Measurements from ENCODE around the gene EIF3L. TPM values are rescaled to one million over a fixed set of nuclear protein-coding genes. Genes with fewer than 3 reads are reported as not detected.

Gene EIF3L
- polyA plus RNA-seq, 1 of the 3 experiments (the other 2 are of a cell fraction), result 478 TPM

- POLR2A ChIA-PET, result no interaction called here
- WGBS (ENCODE audit: low lambda C conversion rate), result 92% methylated on average over 3 of the region's 7 CpGs
- no peak overlapping the region for H3K27ac ChIP-seq (ENCODE audit: low read depth in 2 of 2, low read length in 1 of 2)
- H3F3A ChIP-seq (replicated peaks; ENCODE audit: insufficient read depth), result peaks cover 10% of the 10 kb centered on the region
- no peak overlapping the region for H3K9ac ChIP-seq
- H3K36me3 ChIP-seq (replicated peaks in 1 of 2; ENCODE audit: control insufficient read depth in 1 of 2, insufficient read depth in 2 of 2, low read length in 1 of 2), result peaks cover 0 to under 1% of the 10 kb centered on the region in 2 experiments
- H3K4me2 ChIP-seq, result no peak overlapping the region
- no peak for TF ChIP-seq MEF2A (IDR thresholded peaks at IDR 0.05; ENCODE audit: borderline replicate concordance, low read depth)
- no peak overlapping the region for H3K4me3 ChIP-seq (ENCODE audit: low read depth in 2 of 2, low read length in 1 of 2)
- H3K4me1 ChIP-seq (ENCODE audit: control insufficient read depth in 1 of 2, insufficient read depth in 2 of 2, low read depth in 1 of 2, low read length in 1 of 2), result peaks cover 4 to 18% of the 10 kb centered on the region in 2 experiments; a peak in 3 of 4 replicates
- CTCF ChIA-PET, result interaction anchor here (1.4 kb wide), 1 partner anchor 14 kb away, joined by 3 read pairs; no protein-coding TSS in a partner anchor
- H3K9me2 ChIP-seq, result no peaks in the 10 kb centered on the region
- H3K27me3 ChIP-seq (ENCODE audit: insufficient read depth), result no peaks in the 10 kb centered on the region
- peaks cover 40% of the 10 kb centered on the region for H4K20me1 ChIP-seq (ENCODE audit: insufficient read depth)
- no peaks in the 10 kb centered on the region for H3K9me3 ChIP-seq
- DNase-seq, result no peak
- H3K79me2 ChIP-seq (ENCODE audit: insufficient read depth), result peaks cover 62% of the 10 kb centered on the region
- H2AFZ ChIP-seq (ENCODE audit: low read depth), result no peak overlapping the region
Measured at GRCh38 chr22:37909766-37910165, 60.5 kb downstream of the EIF3L start.

GRCh38 chr22:37910890-37911672 lies 61.9 kb downstream of the EIF3L start:
- WGBS (ENCODE audit: low lambda C conversion rate), result 90% methylated on average over 11 of the region's 15 CpGs
- Histone ChIP-seq H4K20me1 (ENCODE audit: insufficient read depth) (peaks cover 40% of the 10 kb centered on the region), H3K9me2 (no peaks in the 10 kb centered on the region), H3K9me3 (no peaks in the 10 kb centered on the region), H3K79me2 (ENCODE audit: insufficient read depth) (peaks cover 62% of the 10 kb centered on the region), H3K4me3 (ENCODE audit: low read depth in 2 of 2, low read length in 1 of 2) (no peak overlapping the region), H3F3A (replicated peaks; ENCODE audit: insufficient read depth) (no peaks in the 10 kb centered on the region), H3K27me3 (ENCODE audit: insufficient read depth) (no peaks in the 10 kb centered on the region), H3K4me1 (ENCODE audit: control insufficient read depth in 1 of 2, insufficient read depth in 2 of 2, low read depth in 1 of 2, low read length in 1 of 2) (peaks cover 0 to 11% of the 10 kb centered on the region in 2 experiments; a peak in 1 of 4 replicates), H3K27ac (ENCODE audit: low read depth in 2 of 2, low read length in 1 of 2) (no peak overlapping the region), H3K9ac (no peak overlapping the region), H3K36me3 (replicated peaks in 1 of 2; ENCODE audit: control insufficient read depth in 1 of 2, insufficient read depth in 2 of 2, low read length in 1 of 2) (peaks cover 0 to 11% of the 10 kb centered on the region in 2 experiments), H3K4me2 (no peak overlapping the region), H2AFZ (ENCODE audit: low read depth) (no peak overlapping the region)
- no peak for DNase-seq
- TF ChIP-seq FOXJ3 (CRISPR knock-in tag; IDR thresholded peaks at IDR 0.05) (no peak), NRF1 (IDR thresholded peaks at IDR 0.05; ENCODE audit: low read depth, low read length) (no peak), USF1 (IDR thresholded peaks at IDR 0.05; ENCODE audit: borderline replicate concordance, low read depth) (no peak), MXI1 (IDR thresholded peaks at IDR 0.05; ENCODE audit: low read depth, low read length) (no peak)
- ChIA-PET CTCF (interaction anchor here (1.1 to 1.4 kb wide), 2 partner anchors 15 to 48 kb away, joined by 3 to 5 read pairs; no protein-coding TSS in a partner anchor), POLR2A (interaction anchor here (0.6 kb wide), 1 partner anchor 19 kb away, joined by 3 read pairs; no protein-coding TSS in a partner anchor)

GRCh38 chr22:37911697-37912096 lies 62.5 kb downstream of the EIF3L start:
- CTCF ChIA-PET, result interaction anchor here (0.5 to 1.0 kb wide), 2 partner anchors 22 to 49 kb away, joined by 3 read pairs; no protein-coding TSS in a partner anchor
- TF ChIP-seq RFX5 (IDR thresholded peaks at IDR 0.05; ENCODE audit: low read length) (no peak), TCF12 (IDR thresholded peaks at IDR 0.05) (no peak), TEAD4 (IDR thresholded peaks at IDR 0.05; ENCODE audit: borderline replicate concordance, insufficient read depth) (no peak), TAF1 (IDR thresholded peaks at IDR 0.05; ENCODE audit: borderline replicate concordance, low read depth, low read length) (no peak), GABPA (IDR thresholded peaks at IDR 0.05; ENCODE audit: low read depth) (no peak)
- no peaks in the 10 kb centered on the region for H3K27me3 ChIP-seq (ENCODE audit: insufficient read depth)
- no peak overlapping the region for H3K4me3 ChIP-seq (ENCODE audit: low read depth in 2 of 2, low read length in 1 of 2)
- H3K9ac ChIP-seq, result no peak overlapping the region
- H3K9me3 ChIP-seq, result no peaks in the 10 kb centered on the region
- no peak overlapping the region for H3K4me2 ChIP-seq
- POLR2A ChIA-PET, result no interaction called here
- H3K4me1 ChIP-seq (ENCODE audit: control insufficient read depth in 1 of 2, insufficient read depth in 2 of 2, low read depth in 1 of 2, low read length in 1 of 2), result peaks cover 0 to 11% of the 10 kb centered on the region in 2 experiments; a peak in 1 of 4 replicates
- H3K27ac ChIP-seq (ENCODE audit: low read depth in 2 of 2, low read length in 1 of 2), result no peak overlapping the region
- WGBS (ENCODE audit: low lambda C conversion rate), result 90% methylated on average over 6 of the region's 8 CpGs
- no peaks in the 10 kb centered on the region for H3K9me2 ChIP-seq
- peaks cover 40% of the 10 kb centered on the region for H4K20me1 ChIP-seq (ENCODE audit: insufficient read depth)
- no peak overlapping the region for H2AFZ ChIP-seq (ENCODE audit: low read depth)
- peaks cover 58% of the 10 kb centered on the region for H3K79me2 ChIP-seq (ENCODE audit: insufficient read depth)
- no peak for DNase-seq
- H3K36me3 ChIP-seq (replicated peaks in 1 of 2; ENCODE audit: control insufficient read depth in 1 of 2, insufficient read depth in 2 of 2, low read length in 1 of 2), result peaks cover 6 to 13% of the 10 kb centered on the region in 2 experiments
- H3F3A ChIP-seq (replicated peaks; ENCODE audit: insufficient read depth), result no peaks in the 10 kb centered on the region

Data from SK-N-SH (cell line).